GM23248 (cell line): ENCODE results near the gene PLCB3. TPM values are rescaled to one million over a fixed set of nuclear protein-coding genes. Genes with fewer than 3 reads are reported as not detected.
A peak's percentile ranks its signal among the peaks of the same experiment; 100 is the strongest.

Experiments used
- DNase-seq: peaks from one replicate; pipeline ENCODE4 v3.0.0-alpha.2; 2015
- H2AFZ ChIP-seq: fragments of 200-600 bp; sonication (generic); 2 replicates; pipeline ENCODE4 v1.6.1; 2016; ENCODE audit warnings: antibody characterized with exemption
- H3F3A ChIP-seq: fragments of 200-600 bp; sonication (generic); 2 replicates; pipeline ENCODE4 v1.6.1; 2016; ENCODE audit warnings: mild to moderate bottlenecking, antibody characterized with exemption, mixed run types; ENCODE audit not compliant: insufficient read depth
- H3K27ac ChIP-seq: fragments of 200-600 bp; sonication (generic); 2 replicates; pipeline ENCODE4 v1.5.1; 2016; ENCODE audit warnings: mild to moderate bottlenecking
- H3K27me3 ChIP-seq: fragments of 200-600 bp; sonication (generic); replicated peaks from 2 replicates; pipeline ENCODE4 v1.6.1; 2016; ENCODE audit warnings: mild to moderate bottlenecking; ENCODE audit not compliant: insufficient read depth
- H3K36me3 ChIP-seq: fragments of 200-600 bp; sonication (generic); 2 replicates; pipeline ENCODE4 v1.6.1; 2016; ENCODE audit warnings: low read depth, mild to moderate bottlenecking
- H3K4me1 ChIP-seq: fragments of 200-600 bp; sonication (generic); 2 replicates; pipeline ENCODE4 v1.6.1; 2016; ENCODE audit warnings: mild to moderate bottlenecking; ENCODE audit not compliant: insufficient read depth
- H3K4me2 ChIP-seq: fragments of 200-600 bp; sonication (generic); one replicate; pipeline ENCODE4 v1.6.1; 2016; ENCODE audit warnings: mild to moderate bottlenecking; ENCODE audit not compliant: unreplicated experiment
- H3K4me3 ChIP-seq: fragments of 200-600 bp; sonication (generic); 2 replicates; pipeline ENCODE4 v1.5.1; 2016; ENCODE audit warnings: mild to moderate bottlenecking
- H3K79me2 ChIP-seq: fragments of 200-600 bp; sonication (generic); 2 replicates; pipeline ENCODE4 v1.6.1; 2016; ENCODE audit warnings: mild to moderate bottlenecking; ENCODE audit not compliant: insufficient read depth
- H3K9ac ChIP-seq: fragments of 200-600 bp; sonication (generic); 2 replicates; pipeline ENCODE4 v1.6.1; 2016; ENCODE audit warnings: mild to moderate bottlenecking
- H3K9me2 ChIP-seq: fragments of 200-600 bp; sonication (generic); 2 replicates; pipeline ENCODE4 v1.6.1; 2016; ENCODE audit warnings: mixed run types, mild to moderate bottlenecking, moderate library complexity; ENCODE audit not compliant: insufficient read depth
- H3K9me3 ChIP-seq: fragments of 200-600 bp; sonication (generic); one replicate; pipeline ENCODE4 v1.6.1; 2017; ENCODE audit warnings: low read depth
- H4K20me1 ChIP-seq: fragments of 200-600 bp; sonication (generic); 2 replicates; pipeline ENCODE4 v1.6.0; 2016; ENCODE audit not compliant: insufficient read depth
- EZH2 ChIP-seq: fragments of 200-600 bp; sonication (generic); IDR thresholded peaks from 2 replicates; pipeline ENCODE4 v1.6.1; 2018; ENCODE audit warnings: antibody characterized with exemption, mild to moderate bottlenecking; ENCODE audit not compliant: insufficient read depth, poor library complexity, severe bottlenecking
- EZH2phosphoT487 ChIP-seq: fragments of 200-600 bp; sonication (generic); IDR thresholded peaks from 2 replicates; pipeline ENCODE4 v1.6.1; 2018; ENCODE audit warnings: antibody characterized with exemption, moderate library complexity, mild to moderate bottlenecking, low read depth; ENCODE audit not compliant: insufficient read depth
- WGBS, 2 experiments: methylation state at CpG; one replicate each; pipeline ENCODE4 v1.1.6; 2015 to 2017; ENCODE audit warnings: low lambda C conversion rate in 2 of 2, low coverage in 1 of 2; ENCODE audit errors: missing lambda C conversion rate in 2 of 2; 5-methylcytosine and 5-hydroxymethylcytosine counted together
- in situ Hi-C: fragments of 300-500 bp; cut with MboI; formaldehyde crosslinking; loops from 2 replicates; pipeline ENCODE4 v1.15.0; 2020
- polyA plus RNA-seq: library from polyadenylated mRNA; unstranded; fragments of >200 nt; fragmentation: Nextera tagmentation; extraction: Ambion mirVana; gene quantifications from 2 replicates; pipeline ENCODE4 v1.2.1, GENCODE V29; 2016
- total RNA-seq: library from RNA; depleted of rRNA; stranded (reverse); fragments of >200 nt; shearing (Covaris generic); gene quantifications from 2 replicates; pipeline ENCODE4 v1.2.3, GENCODE V29; 2014; rRNA removed

Gene PLCB3
- total RNA-seq (32.7 and 41.7 TPM in 2 replicates), polyA plus RNA-seq (6.5 and 7.5 TPM in 2 replicates)

DNA sequence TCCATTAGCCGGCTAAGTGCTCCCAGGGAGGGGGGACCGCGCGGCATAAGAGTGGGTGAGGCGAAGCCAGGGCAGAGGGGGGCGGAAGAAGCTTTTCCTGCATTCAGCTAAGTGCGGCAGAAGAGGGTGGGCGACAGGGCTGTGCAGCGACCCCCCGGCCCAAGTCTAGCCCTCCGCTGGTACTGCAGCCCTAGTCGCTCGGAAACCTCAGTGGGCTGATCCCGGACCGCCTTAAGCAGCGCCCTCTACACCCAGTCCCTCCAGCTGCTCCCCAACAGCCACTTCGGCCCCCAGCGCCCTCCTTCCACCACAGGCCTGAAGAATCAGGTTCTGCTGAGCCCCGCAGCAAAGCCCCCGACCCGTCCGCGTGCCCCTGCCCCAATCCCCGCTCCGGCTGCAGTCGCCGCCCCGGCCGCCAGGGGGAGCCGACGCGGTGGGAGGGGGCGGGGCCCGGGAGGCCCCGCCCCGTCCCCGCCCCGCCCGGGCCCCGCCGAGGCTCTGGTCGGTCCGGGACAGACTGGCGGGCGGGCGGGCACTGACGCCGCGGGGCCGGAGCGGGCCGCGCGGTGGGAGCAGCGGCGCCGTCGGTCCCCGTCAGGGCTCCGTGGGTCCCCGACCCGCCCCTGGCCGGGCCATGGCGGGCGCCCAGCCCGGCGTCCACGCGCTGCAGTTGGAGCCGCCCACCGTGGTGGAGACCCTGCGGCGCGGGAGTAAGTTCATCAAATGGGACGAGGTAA is at the start of gene PLCB3:
PLCB3 (plus strand) TSS at position 515 of the 737 bp plus-strand sequence; CDS start at position 635, 120 bp downstream.
- H3K9me3 ChIP-seq: no peaks in the 10 kb centered on the region
- peak within 1 kb of the TSS; percentile 91 for H3K4me3 ChIP-seq
- H3K4me2 ChIP-seq: peak within 1 kb of the TSS; percentile 99
- whole genome bisulfite sequencing, 2 experiments: 1 to 2% methylated on average over 19 to 46 of the region's 75 CpGs
- TF ChIP-seq EZH2 (no peak), EZH2phosphoT487 (no peak)
- peak; percentile 82 for DNase-seq
- H2AFZ ChIP-seq: peak within 1 kb of the TSS; percentile 81
- H3K79me2 ChIP-seq: peaks cover 30% of the 10 kb centered on the region
- no peaks in the 10 kb centered on the region for H4K20me1 ChIP-seq
- no peaks in the 10 kb centered on the region for H3K9me2 ChIP-seq
- peaks cover 5% of the 10 kb centered on the region; the same call in 1 of the 2 replicates for H3F3A ChIP-seq
- in situ Hi-C loops: no loop called here
- H3K36me3 ChIP-seq: no peaks in the 10 kb centered on the region; the same call in 1 of the 2 replicates
- H3K4me1 ChIP-seq: peaks cover 11% of the 10 kb centered on the region; the same call in 1 of the 2 replicates
- peak within 1 kb of the TSS; percentile 39 for H3K27ac ChIP-seq
- H3K27me3 ChIP-seq: no peaks in the 10 kb centered on the region
- H3K9ac ChIP-seq: peak within 1 kb of the TSS; percentile 87

DNA sequence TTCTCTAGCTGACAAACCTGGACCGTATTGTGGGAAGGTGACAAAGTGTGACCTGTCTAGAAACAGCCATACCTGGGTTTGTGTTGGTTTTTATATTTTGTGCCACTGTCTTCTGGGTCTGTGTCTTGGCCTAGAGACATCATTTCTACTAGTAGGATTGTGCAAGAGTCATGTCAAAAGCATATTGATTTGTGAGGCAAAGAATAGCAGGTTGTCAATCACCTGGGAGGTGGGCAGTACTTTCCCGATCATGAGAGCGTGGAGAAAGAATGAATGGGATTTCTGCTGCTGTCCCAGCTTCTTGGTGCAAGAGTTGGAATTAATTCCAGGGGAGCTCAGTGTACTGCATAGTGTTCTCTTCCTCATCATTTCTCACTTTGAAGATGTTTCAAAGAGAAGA is 49.8 kb upstream of the PLCB3 start:
- no peaks in the 10 kb centered on the region for H3K27me3 ChIP-seq
- in situ Hi-C loops: no loop called here
- no peak overlapping the region for H3K4me3 ChIP-seq
- DNase-seq: no peak
- no peaks in the 10 kb centered on the region for H4K20me1 ChIP-seq
- no peaks in the 10 kb centered on the region for H3K9me3 ChIP-seq
- 0 out of 2 replicates have a peak, but pooled peaks cover 4% of the 10 kb centered on the region for H3K4me1 ChIP-seq
- no peak overlapping the region for H3K9ac ChIP-seq
- no peak overlapping the region for H2AFZ ChIP-seq
- H3K9me2 ChIP-seq: no peaks in the 10 kb centered on the region
- H3K4me2 ChIP-seq: no peak overlapping the region
- peaks cover 22% of the 10 kb centered on the region for H3F3A ChIP-seq
- WGBS, 2 experiments: 86 to 87% methylated on average over 3 of the region's 3 CpGs
- no peak for TF ChIP-seq EZH2
- TF ChIP-seq EZH2phosphoT487: no peak
- H3K27ac ChIP-seq: no peak overlapping the region
- peaks cover 47% of the 10 kb centered on the region for H3K36me3 ChIP-seq
- H3K79me2 ChIP-seq: peaks cover 11% of the 10 kb centered on the region; the same call in 1 of the 2 replicates

DNA sequence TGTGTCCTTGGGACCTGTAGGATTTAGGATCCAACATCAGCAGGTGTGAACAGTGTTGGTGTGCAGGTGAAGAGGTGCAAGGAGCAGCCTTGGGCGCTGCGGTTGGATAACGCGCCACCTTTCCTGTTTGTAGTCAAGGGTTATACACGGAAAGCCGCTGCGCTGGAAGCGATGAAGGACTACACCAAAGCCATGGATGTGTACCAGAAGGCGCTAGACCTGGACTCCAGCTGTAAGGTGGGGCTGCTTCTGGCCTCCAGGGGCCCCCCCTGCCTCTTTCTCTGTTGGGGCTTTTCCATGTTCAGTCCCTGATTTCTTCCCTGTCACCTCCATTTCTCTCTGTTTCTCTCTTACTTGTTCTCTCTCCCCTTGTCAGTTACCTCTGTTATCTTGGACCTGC is 48.3 kb upstream of the PLCB3 start:
- H2AFZ ChIP-seq: no peak overlapping the region
- H3K36me3 ChIP-seq: peaks cover 33% of the 10 kb centered on the region
- TF ChIP-seq EZH2 (no peak), EZH2phosphoT487 (no peak)
- no peak overlapping the region for H3K4me2 ChIP-seq
- no peaks in the 10 kb centered on the region for H3K9me2 ChIP-seq
- WGBS, 2 experiments: 95% methylated on average over 9 of the region's 9 CpGs
- H3K27ac ChIP-seq: no peak overlapping the region
- in situ Hi-C loops: no loop called here
- H4K20me1 ChIP-seq: no peaks in the 10 kb centered on the region
- no peaks in the 10 kb centered on the region for H3K9me3 ChIP-seq
- peaks cover 22% of the 10 kb centered on the region for H3F3A ChIP-seq
- no peaks in the 10 kb centered on the region for H3K79me2 ChIP-seq
- no peak for DNase-seq
- H3K4me1 ChIP-seq: peaks cover 8% of the 10 kb centered on the region
- no peak overlapping the region for H3K9ac ChIP-seq
- no peak overlapping the region for H3K4me3 ChIP-seq
- H3K27me3 ChIP-seq: no peaks in the 10 kb centered on the region

DNA sequence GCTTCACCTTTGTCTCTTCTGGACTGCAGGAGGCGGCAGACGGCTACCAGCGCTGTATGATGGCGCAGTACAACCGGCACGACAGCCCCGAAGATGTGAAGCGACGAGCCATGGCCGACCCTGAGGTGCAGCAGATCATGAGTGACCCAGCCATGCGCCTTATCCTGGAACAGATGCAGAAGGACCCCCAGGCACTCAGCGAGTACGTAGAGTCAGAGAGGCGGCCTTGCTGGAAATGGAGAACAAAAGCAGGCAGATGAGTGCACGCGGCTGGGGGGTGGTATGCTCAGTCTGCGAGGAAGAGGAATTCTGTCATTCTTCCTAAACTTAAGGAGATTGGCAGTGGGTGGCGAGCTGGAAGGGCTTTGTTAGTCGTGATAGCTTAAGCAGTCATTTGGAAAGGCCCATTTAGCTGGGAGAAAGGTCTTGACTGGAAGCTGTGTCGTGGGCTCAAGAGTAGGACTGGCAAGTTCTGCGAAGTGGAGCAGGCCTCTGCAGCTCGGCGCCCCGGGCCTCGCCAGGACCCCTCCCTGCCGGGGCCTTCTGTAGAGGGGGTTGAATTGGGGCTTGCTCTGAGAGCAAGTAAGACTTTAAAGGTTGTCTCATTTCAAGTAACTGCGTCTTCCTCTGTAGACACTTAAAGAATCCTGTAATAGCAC is 47.8 kb upstream of the PLCB3 start:
- Histone ChIP-seq H3K9me3 (no peaks in the 10 kb centered on the region), H3K79me2 (no peaks in the 10 kb centered on the region), H3K27me3 (no peaks in the 10 kb centered on the region), H2AFZ (no peak overlapping the region), H3K36me3 (peaks cover 29% of the 10 kb centered on the region), H3K9me2 (no peaks in the 10 kb centered on the region), H4K20me1 (no peaks in the 10 kb centered on the region), H3K4me1 (peaks cover 13% of the 10 kb centered on the region), H3K27ac (no peak overlapping the region), H3K4me2 (no peak overlapping the region), H3K4me3 (no peak overlapping the region), H3K9ac (no peak overlapping the region), H3F3A (peaks cover 22% of the 10 kb centered on the region)
- no peak for DNase-seq
- in situ Hi-C loops: no loop called here
- TF ChIP-seq EZH2: no peak
- no peak for TF ChIP-seq EZH2phosphoT487
- WGBS, 2 experiments: 90 to 92% methylated on average over 27 of the region's 27 CpGs
